ENCODE data around the gene IQGAP2.

- TF ChIP-seq, protein P1, sequence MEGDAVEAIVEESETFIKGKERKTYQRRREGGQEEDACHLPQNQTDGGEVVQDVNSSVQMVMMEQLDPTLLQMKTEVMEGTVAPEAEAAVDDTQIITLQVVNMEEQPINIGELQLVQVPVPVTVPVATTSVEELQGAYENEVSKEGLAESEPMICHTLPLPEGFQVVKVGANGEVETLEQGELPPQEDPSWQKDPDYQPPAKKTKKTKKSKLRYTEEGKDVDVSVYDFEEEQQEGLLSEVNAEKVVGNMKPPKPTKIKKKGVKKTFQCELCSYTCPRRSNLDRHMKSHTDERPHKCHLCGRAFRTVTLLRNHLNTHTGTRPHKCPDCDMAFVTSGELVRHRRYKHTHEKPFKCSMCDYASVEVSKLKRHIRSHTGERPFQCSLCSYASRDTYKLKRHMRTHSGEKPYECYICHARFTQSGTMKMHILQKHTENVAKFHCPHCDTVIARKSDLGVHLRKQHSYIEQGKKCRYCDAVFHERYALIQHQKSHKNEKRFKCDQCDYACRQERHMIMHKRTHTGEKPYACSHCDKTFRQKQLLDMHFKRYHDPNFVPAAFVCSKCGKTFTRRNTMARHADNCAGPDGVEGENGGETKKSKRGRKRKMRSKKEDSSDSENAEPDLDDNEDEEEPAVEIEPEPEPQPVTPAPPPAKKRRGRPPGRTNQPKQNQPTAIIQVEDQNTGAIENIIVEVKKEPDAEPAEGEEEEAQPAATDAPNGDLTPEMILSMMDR (IDR thresholded peaks at IDR 0.05) = no peak
- no peak for TF ChIP-seq POLR2A (IDR thresholded peaks at IDR 0.05)
Measured at GRCh38 chr5:76664079-76664478, 261.0 kb downstream of the IQGAP2 start.
